ENCODE measurements around the gene POC5. TPM values are rescaled to one million over a fixed set of nuclear protein-coding genes. Genes with fewer than 3 reads are reported as not detected.
"Not testable (repeated sequence)": the region's sequence is repeated elsewhere in the genome, so short reads cannot be mapped to it uniquely, and the experiment has no call there.

POC5 gene
- total and polyA plus RNA-seq, 11 donors = 3.4 to 6.7 (median 4.8) TPM

DNA sequence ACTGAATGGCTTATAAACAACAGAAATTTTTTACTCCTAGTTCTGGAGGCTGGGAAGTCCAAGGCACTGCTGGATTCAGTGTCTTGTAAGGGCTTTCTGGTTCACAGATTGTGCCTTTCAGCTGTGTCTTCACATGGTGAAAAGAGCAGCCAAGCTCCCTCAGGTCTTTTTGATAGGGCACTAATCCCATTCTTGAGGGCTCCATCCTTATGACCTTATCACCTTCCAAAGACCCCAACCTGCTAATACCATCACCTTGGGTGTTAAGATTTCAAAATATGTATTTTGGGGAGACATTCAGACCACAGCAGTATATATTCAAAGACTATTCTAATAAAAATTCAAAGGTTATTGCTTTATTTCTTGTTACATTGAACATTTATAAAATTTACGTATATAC lies 16.5 kb upstream of the POC5 start:
- Histone ChIP-seq H3K9me3 (peaks cover 0 to 8% (median 0%) of the 10 kb centered on the region in 12 donors), H3K4me1 (no peaks in the 10 kb centered on the region), H3K4me3 (no peak overlapping the region), H3K27ac (no peak overlapping the region), H3K27me3 (peaks cover 0 to 2% (median 0%) of the 10 kb centered on the region in 9 donors), H3K36me3 (no peaks in the 10 kb centered on the region)
- ATAC-seq (no peak), DNase-seq (no peak)
- no peak for TF ChIP-seq POLR2A (IDR thresholded peaks at IDR 0.05)
- TF ChIP-seq, protein P1, sequence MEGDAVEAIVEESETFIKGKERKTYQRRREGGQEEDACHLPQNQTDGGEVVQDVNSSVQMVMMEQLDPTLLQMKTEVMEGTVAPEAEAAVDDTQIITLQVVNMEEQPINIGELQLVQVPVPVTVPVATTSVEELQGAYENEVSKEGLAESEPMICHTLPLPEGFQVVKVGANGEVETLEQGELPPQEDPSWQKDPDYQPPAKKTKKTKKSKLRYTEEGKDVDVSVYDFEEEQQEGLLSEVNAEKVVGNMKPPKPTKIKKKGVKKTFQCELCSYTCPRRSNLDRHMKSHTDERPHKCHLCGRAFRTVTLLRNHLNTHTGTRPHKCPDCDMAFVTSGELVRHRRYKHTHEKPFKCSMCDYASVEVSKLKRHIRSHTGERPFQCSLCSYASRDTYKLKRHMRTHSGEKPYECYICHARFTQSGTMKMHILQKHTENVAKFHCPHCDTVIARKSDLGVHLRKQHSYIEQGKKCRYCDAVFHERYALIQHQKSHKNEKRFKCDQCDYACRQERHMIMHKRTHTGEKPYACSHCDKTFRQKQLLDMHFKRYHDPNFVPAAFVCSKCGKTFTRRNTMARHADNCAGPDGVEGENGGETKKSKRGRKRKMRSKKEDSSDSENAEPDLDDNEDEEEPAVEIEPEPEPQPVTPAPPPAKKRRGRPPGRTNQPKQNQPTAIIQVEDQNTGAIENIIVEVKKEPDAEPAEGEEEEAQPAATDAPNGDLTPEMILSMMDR (IDR thresholded peaks at IDR 0.05) = no peak
- intact Hi-C loops (cut with DNase I) = loop anchor here in 5 of 10 donors (2.0 to 10.0 kb wide), 4 partner anchors 431 to 521 kb away; no protein-coding TSS in a partner anchor
- WGBS, 4 donors = 92 to 98% (median 95%) methylated on average over 1 of the region's 1 CpG

DNA sequence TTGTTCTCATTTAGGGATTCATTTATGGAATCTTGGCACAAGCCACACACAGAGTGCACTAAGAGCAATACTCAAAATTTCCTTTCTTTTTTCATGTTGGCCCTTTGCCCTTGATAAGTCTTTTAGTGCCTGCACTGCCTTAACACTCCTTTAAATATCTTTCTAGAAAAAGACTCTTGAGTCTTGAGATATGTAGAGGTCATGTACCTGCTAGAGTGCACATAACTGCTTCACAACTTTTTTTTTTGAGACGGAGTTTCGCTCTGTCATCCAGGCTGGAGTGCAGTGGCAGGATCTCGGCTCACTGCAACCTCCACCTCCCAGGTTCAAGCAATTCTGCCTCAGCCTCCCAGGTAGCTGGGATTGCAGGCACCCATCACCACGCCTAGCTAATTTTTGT lies 14.3 kb upstream of the POC5 start:
- H3K4me3 ChIP-seq, H3K9me3 ChIP-seq, H3K27me3 ChIP-seq, DNase-seq, ATAC-seq, H3K36me3 ChIP-seq, H3K4me1 ChIP-seq, H3K27ac ChIP-seq: not testable (repeated sequence)
- WGBS, 4 donors = 77 to 87% (median 79%) methylated on average over 4 of the region's 4 CpGs
- intact Hi-C loops (cut with DNase I) = loop anchor here in 4 of 10 donors (10.0 kb wide), 3 partner anchors 433 to 523 kb away; no protein-coding TSS in a partner anchor

DNA sequence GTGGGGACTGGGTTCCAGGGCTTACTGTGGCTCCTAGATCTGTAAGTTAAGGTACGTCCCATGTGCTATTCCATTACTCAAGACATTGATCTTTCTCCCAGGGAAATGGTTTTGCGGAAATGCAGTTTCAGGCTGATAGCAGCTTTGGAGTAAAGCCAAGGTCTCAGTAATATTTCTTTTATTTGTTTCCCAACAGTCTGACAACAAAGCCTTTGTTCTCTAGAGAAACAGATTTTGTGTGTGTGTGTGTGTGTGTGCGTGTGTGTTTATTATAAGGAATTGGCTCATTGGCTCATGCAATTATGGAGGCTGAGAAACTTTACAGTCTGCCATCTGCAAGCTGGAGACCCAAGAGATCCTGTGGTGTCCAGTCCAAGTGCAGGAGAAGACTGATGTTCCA lies 12.1 kb upstream of the POC5 start:
- no peaks in the 10 kb centered on the region for H3K4me1 ChIP-seq
- H3K36me3 ChIP-seq = no peaks in the 10 kb centered on the region
- H3K9me3 ChIP-seq = peaks cover 0 to 8% (median 0%) of the 10 kb centered on the region in 12 donors
- DNase-seq = no peak
- H3K27ac ChIP-seq = no peak overlapping the region
- H3K4me3 ChIP-seq = no peak overlapping the region
- intact Hi-C loops (cut with DNase I) = no loop called here
- 50 to 73% (median 60%) methylated on average over 3 of the region's 3 CpGs for WGBS, 4 donors
- ATAC-seq = no peak
- TF ChIP-seq, protein P1 (IDR thresholded peaks at IDR 0.05) = no peak
- TF ChIP-seq POLR2A (IDR thresholded peaks at IDR 0.05) = no peak
- H3K27me3 ChIP-seq = no peaks in the 10 kb centered on the region

DNA sequence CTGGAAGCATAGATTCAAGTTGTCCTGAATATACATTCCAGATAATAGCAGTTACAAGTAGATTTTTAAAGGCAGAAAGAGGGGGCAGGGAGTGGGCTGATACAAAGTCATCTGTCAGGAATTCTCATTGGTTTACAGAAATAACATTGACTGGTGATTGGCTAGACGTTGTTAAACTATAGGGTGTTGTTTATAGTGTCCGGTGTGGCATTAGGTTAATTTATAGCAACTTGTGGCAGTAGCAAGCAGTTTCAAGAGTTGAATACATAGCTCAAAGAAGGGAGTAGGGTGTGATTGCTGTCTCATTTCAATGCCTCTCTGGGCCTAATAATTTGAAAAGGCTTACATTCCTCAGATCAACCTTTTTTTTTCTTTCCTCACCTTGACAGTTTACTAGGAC lies 10.7 kb upstream of the POC5 start:
- TF ChIP-seq POLR2A (IDR thresholded peaks at IDR 0.05) = no peak
- Histone ChIP-seq H3K27ac (no peak overlapping the region), H3K27me3 (no peaks in the 10 kb centered on the region), H3K4me1 (no peaks in the 10 kb centered on the region), H3K4me3 (no peak overlapping the region), H3K9me3 (peaks cover 0 to 7% (median 0%) of the 10 kb centered on the region in 12 donors), H3K36me3 (no peaks in the 10 kb centered on the region)
- ATAC-seq (no peak), DNase-seq (no peak)
- 77 to 86% (median 83%) methylated on average over 2 of the region's 2 CpGs for WGBS, 4 donors
- intact Hi-C loops (cut with DNase I) = no loop called here

DNA sequence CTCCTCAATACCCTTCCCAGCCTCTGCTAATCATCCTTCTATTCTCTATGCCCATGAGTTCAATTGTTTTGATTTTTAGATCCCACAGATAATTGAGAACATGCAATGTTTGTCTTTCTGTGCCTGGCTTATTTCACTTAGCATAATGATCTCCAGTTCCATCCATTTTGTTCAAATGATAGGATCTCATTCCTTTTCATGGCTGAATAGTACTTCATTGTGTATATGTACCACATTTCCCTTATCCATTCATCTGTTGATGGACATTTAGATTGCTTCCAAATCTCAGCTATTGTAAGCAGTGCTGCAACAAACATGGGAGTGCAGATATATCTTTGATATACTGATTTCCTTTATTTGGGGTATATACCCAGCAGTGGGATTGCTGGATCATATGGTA lies 9.0 kb upstream of the POC5 start:
- H3K4me1 ChIP-seq; DNase-seq; H3K27me3 ChIP-seq; H3K4me3 ChIP-seq; H3K36me3 ChIP-seq; H3K9me3 ChIP-seq; ATAC-seq; H3K27ac ChIP-seq; intact Hi-C loops (cut with DNase I): not testable (repeated sequence)

DNA sequence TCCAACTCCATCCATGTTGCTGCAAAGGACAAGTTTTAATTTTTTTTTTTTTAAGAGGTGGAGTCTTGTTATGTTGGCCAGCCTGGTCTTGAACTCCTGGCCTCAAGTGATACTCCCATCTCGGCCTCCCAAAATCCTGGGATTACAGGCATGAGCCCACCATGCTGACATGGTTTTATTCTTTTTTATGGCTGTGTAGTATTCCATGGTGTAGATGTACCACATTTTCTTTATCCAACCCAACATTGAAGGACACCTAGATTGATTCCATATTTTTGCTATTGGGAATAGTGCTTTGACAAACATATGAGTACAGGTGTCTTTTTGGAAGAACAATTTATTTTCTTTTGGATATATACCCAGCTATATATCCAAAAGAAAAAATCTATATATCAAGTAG lies 6.1 kb upstream of the POC5 start:
- H3K9me3 ChIP-seq = peaks cover 0 to 7% (median 0%) of the 10 kb centered on the region in 12 donors
- no peak for DNase-seq
- no peak for TF ChIP-seq POLR2A (IDR thresholded peaks at IDR 0.05)
- TF ChIP-seq, protein P1 (IDR thresholded peaks at IDR 0.05) = no peak
- intact Hi-C loops (cut with DNase I) = no loop called here
- H3K4me3 ChIP-seq = no peak overlapping the region
- no peaks in the 10 kb centered on the region for H3K4me1 ChIP-seq
- H3K27ac ChIP-seq = no peak overlapping the region
- WGBS, 4 donors = 68 to 76% (median 74%) methylated on average over 1 of the region's 1 CpG
- H3K27me3 ChIP-seq = no peaks in the 10 kb centered on the region
- no peaks in the 10 kb centered on the region for H3K36me3 ChIP-seq
- no peak for ATAC-seq
